SK-MEL-5 (cell line): ENCODE measurements around the gene CD70. TPM values are rescaled to one million over a fixed set of nuclear protein-coding genes. Genes with fewer than 3 reads are reported as not detected.
A peak's percentile ranks its signal among the peaks of the same experiment; 100 is the strongest.
"Not testable (repeated sequence)": the region's sequence is repeated elsewhere in the genome, so short reads cannot be mapped to it uniquely, and the experiment has no call there.

ENCODE experiments used
- DNase-seq: peaks from one replicate; pipeline ENCODE4 v3.0.0-alpha.2; 2016; ENCODE audit warnings: low read depth, low spot score
- in situ Hi-C: cut with HindIII; loops from 2 replicates; pipeline ENCODE4 v1.10.0; 2016; ENCODE audit warnings: low sequenced_read_pairs, high pct_unique_total_duplicates, low pct_unique_long_range_greater_than_20kb
- polyA plus RNA-seq, 2 experiments: library from polyadenylated mRNA; depleted of rRNA; stranded (reverse); fragments of >200 nt; gene quantifications; 2 replicates each; pipeline ENCODE4 v1.2.3, GENCODE V29; 2015
- total RNA-seq: library from RNA; depleted of rRNA; stranded (reverse); fragments of >200 nt; shearing (Covaris generic); gene quantifications from 2 replicates; pipeline ENCODE4 v1.2.3, GENCODE V29; 2014; rRNA removed

CD70 gene
- total RNA-seq, result not detected in 2 replicates
- polyA plus RNA-seq (2015; cell fraction: cytosol; rRNA removed), result not detected in 2 replicates
- 0.70 TPM in 1 of 2 replicates, not detected in the other for polyA plus RNA-seq (2015; cell fraction: nucleus; rRNA removed)

GRCh38 chr19:6590827-6591319 is at the start of gene CD70:
TSS of gene CD70 (minus strand) at chr19:6591150. CDS start at chr19:6591002, 148 bp downstream.
- no peak for DNase-seq
- in situ Hi-C loops, result no loop called here

- DNase-seq, in situ Hi-C loops: not testable (repeated sequence)
These were observed 49.4 kb upstream of the CD70 start for GRCh38 chr19:6640333-6640732.

GRCh38 chr19:6639439-6639838 is 48.5 kb upstream of the CD70 start:
- DNase-seq, result no peak
- in situ Hi-C loops, result no loop called here

- in situ Hi-C loops, result not testable (repeated sequence)
These were observed 42.5 kb upstream of the CD70 start for GRCh38 chr19:6633456-6633813.

GRCh38 chr19:6632747-6633455 is 42.0 kb upstream of the CD70 start:
- peak; percentile 78 for DNase-seq
- in situ Hi-C loops, result not testable (repeated sequence)

More at GRCh38 chr19:6633456-6633813, 42.5 kb upstream of the CD70 start:
- not testable (repeated sequence) for DNase-seq

GRCh38 chr19:6632002-6632621 is 41.2 kb upstream of the CD70 start:
- DNase-seq, result peak; percentile 83
- in situ Hi-C loops, result no loop called here

GRCh38 chr19:6626764-6627163 is 35.8 kb upstream of the CD70 start:
- in situ Hi-C loops, result no loop called here

GRCh38 chr19:6617374-6617773 is 26.4 kb upstream of the CD70 start:
- no peak for DNase-seq
- in situ Hi-C loops, result no loop called here

More at GRCh38 chr19:6626764-6627163, 35.8 kb upstream of the CD70 start:
- DNase-seq, result no peak

- no peak for DNase-seq
- in situ Hi-C loops, result no loop called here
These were observed 25.1 kb upstream of the CD70 start for GRCh38 chr19:6616011-6616410.

GRCh38 chr19:6613711-6614110 is 22.8 kb upstream of the CD70 start:
- in situ Hi-C loops, result no loop called here
- no peak for DNase-seq

- no peak for DNase-seq
- in situ Hi-C loops, result no loop called here
These were observed 20.2 kb upstream of the CD70 start for GRCh38 chr19:6610934-6611852.

- no peak for DNase-seq
- in situ Hi-C loops, result no loop called here
These were observed 18.0 kb upstream of the CD70 start for GRCh38 chr19:6608940-6609339.

GRCh38 chr19:6608146-6608545 is 17.2 kb upstream of the CD70 start:
- DNase-seq, in situ Hi-C loops: not testable (repeated sequence)

GRCh38 chr19:6606276-6607070 is 15.5 kb upstream of the CD70 start:
- DNase-seq, in situ Hi-C loops: not testable (repeated sequence)

- in situ Hi-C loops, result no loop called here
- no peak for DNase-seq
These were observed 14.0 kb upstream of the CD70 start for GRCh38 chr19:6604906-6605305.

GRCh38 chr19:6602729-6603114 is 11.8 kb upstream of the CD70 start:
- in situ Hi-C loops, result no loop called here
- DNase-seq, result no peak

- DNase-seq, in situ Hi-C loops: not testable (repeated sequence)
These were observed 10.6 kb upstream of the CD70 start for GRCh38 chr19:6601537-6602052.
